RCC 7860 (cell line): ENCODE measurements around the gene SFSWAP.
A peak's percentile ranks its signal among the peaks of the same experiment; 100 is the strongest.
"Not testable (repeated sequence)": the region's sequence is repeated elsewhere in the genome, so short reads cannot be mapped to it uniquely, and the experiment has no call there.

Experiments
- DNase-seq: peaks from one replicate; pipeline ENCODE4 v3.0.0-alpha.2; 2015; ENCODE audit warnings: low spot score
- FAIRE-seq: peaks from 2 replicates; lab custom pipeline; 2012; peaks lifted over from hg19 to GRCh38; lab: Jason Lieb, UNC

SFSWAP gene

DNA sequence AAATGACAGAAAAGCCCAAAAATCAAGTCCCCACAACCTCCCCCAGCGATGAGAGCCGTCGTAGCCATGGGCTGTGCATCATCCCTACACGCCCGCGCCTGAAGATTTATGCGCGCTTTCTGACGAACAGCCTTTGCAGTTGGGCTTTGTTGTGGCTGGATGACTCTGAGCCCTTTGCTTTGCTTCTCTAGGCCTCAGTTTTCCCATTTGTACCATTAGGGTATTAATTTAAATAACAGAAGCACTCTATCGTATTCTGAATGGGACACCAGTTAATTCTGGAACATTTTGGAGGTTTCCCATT is 24.2 kb downstream of the SFSWAP start:
- no peak for FAIRE-seq
- DNase-seq, result no peak

DNA sequence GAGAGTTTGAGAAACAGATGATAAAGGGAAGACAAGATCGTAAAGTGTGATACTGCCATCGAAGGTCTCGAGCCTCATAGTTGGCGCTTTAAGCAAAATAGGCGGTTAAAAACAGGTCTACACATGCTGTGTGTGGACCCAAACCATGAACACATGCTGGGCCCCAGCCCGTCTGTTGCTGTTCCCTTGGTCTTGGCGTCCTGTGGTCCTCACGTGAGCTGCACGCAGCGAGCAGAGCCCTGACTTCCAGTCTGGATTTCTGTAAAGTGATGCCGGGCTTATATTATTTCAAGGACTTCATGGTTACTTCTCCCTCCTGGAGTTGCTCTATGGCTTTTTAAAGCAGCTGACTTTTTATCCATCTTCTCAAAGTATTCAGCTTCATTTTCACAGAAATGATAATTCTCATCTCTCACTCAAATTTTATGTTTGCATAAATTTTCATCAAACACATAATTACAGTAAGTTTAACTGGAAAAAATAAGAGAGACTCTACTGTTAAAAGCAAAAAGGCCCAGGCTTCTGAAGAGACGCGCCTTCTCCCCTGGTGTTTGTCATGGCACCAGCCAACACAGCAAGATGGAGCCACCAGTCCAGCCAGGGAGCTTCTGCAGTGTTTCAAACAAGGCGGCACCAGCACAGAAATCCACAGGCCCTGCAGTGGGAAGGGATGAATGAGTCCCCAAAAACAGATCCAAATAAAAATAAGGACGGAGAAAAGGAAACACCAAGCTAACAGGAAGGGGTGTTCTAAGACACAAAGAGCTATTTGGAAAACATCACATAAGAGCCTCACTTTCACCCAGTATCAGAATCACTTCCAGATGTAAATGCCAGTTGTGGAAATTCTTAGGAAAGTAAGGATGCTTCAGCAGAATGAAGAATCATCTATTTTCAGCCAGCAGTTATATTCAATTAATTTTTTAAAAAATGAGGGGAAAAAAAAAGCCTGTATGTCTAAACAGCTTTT is 24.9 kb downstream of the SFSWAP start:
- DNase-seq (no peak), FAIRE-seq (no peak)

DNA sequence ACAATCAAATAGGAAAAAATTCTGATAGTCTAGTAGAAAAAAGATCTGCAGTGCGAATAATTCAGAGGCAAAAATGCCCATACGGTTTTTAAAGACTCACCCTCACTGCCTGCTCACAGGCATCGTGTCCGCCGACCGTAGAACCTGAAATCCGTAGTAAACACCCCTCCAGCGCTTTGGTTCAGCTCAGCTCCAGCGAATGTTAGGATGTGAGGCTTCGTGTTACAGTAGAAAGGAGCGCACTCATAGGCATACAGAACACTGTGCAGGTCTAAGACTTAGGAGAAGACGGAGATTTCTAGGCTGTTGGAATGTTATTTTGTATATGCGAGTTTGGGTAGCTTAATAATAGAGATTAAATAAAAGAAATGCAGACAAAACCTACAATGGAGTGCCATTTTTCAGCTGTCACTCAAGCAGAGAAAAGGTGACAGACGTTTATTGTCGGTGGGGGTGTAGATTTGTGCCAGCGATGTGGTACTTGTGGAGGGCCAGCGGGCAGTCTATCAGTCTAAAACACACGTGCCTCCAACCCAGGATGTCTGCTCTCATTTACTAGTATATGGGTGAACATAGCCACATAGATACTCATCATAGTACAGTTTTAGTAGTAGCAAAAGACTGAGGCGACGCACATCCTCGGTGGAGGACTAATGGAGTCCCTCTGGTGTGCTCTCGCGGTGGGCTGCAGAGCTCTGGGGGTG is 25.7 kb downstream of the SFSWAP start:
- FAIRE-seq (no peak), DNase-seq (no peak)

DNA sequence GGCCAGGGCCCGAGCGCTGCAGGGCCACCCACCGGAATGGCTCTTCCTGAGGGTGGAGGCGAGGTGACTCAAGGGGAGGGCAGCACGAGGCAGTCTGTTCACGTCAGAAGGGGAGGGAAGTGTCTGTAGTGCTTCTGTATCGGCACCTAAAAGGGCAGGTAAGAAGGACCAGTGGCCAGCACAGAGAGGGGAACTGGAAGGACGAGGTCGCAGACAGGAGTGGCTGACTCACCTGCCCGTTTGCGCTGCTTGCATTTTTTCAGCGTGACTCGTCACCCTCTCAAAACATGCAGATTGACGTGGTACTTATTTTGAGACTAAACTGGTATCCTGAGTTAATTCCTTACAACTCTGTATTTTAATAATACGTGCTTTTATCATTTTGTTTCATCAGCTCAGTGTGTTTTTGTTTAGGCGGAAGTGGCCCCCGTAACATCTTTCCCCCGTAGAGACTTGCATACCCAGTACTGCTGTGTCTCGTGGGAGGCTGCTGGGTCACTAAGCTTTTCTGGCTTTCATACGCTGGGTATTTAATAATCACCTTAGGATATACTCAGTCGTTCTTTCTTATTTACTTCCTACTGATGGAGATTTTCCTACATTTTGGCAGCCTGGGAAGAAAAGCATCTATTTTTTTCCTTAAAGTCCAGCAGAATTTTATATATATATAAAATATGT is 26.4 kb downstream of the SFSWAP start:
- peak; percentile 70 for FAIRE-seq
- peak; percentile 69 for DNase-seq

DNA sequence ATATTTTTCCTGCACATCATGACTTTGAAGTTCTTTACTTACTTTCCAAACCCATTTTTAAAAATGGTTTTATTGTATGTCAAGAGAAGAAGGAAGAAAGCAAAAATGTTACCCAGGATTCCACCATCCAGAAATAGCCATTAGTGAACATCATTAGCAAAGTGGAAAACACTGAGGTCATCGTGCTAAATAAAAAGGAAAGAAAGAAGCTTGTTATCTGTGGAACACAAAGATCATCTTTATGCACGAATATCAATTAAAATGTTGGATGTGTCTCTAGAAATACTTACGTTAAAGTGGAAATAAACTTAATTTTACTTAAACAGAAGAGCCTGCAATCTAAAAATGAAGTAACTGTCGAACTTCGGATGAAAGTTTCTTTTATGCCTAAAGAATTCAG is 27.3 kb downstream of the SFSWAP start:
- no peak for DNase-seq
- FAIRE-seq, result no peak

DNA sequence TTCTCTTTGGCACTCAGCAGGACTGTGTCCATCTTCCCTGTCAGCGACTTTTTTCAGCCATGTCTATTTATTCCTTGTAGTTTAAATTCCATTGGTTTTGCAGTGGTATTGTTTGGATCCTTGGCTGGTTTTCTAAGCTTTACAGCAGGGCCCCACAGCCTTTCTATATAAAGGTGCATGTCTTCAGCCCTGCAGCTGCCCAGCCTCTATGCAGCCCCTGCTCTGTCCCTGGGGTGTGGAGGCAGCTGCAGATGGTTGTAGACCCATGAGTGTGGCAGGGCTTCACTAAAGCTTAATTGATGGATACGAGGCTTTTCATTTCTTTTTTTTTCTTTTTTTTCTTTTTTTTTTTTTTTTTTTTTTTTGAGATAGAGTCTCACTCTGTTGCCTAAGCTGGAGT is 29.7 kb downstream of the SFSWAP start:
- FAIRE-seq (no peak), DNase-seq (no peak)

DNA sequence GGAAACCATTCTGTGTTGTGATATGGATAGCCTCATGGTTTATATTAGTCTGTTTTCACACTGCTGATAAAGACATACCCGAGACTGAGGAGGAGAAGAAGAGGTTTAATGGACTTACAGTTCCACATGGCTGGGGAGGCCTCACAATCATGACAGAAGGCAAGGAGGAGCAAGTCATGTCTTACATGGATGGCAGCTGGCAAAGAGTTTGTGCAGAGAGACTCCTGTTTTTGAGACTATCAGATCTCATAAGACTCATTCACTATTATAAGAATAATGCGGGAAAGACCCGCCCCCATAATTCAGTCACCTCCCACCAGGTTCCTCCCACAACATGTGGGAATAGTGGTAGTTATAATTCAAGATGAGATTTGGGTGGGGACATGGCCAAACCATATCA is 31.9 kb downstream of the SFSWAP start:
- FAIRE-seq, result not testable (repeated sequence)

DNA sequence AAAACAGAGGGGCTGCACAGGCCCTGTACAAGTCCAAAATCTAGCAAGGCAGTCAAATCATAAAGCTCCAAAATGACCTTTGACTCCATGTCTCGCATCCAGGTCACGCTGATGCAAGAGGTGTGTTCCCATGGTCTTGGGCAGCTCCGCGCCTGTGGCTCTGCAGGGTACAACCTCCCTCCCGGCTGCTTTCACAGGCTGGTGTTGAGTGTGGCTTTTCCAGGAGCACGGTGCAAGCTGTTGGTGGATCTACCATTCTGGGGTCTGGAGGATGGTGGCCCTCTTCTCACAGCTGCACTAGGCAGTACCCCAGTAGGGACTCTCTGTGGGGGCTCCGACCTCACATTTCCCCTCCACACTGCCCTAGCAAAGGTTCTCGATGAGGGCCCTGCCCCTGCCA is 32.5 kb downstream of the SFSWAP start:
- FAIRE-seq, DNase-seq: not testable (repeated sequence)

More for the DNA sequence above, 31.9 kb downstream of the SFSWAP start:
- DNase-seq, result not testable (repeated sequence)

DNA sequence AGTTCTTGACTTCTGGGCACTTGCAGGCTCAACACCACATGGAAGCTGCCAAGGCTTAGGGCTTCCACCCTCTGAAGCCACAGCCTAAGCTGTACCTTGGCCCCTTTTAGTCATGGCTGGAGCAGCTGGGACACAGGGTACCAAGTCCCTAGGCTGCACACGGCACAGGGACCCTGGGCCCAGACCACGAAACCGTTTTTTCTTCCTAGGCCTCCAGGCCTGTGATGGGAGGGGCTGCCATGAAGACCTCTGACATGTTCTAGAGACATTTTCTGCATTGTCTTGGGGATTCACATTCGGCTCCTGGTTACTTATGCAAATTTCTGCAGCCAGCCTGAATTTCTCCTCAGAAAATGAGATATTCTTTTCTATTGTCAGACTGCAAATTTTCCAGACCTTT is 33.0 kb downstream of the SFSWAP start:
- not testable (repeated sequence) for DNase-seq, FAIRE-seq

DNA sequence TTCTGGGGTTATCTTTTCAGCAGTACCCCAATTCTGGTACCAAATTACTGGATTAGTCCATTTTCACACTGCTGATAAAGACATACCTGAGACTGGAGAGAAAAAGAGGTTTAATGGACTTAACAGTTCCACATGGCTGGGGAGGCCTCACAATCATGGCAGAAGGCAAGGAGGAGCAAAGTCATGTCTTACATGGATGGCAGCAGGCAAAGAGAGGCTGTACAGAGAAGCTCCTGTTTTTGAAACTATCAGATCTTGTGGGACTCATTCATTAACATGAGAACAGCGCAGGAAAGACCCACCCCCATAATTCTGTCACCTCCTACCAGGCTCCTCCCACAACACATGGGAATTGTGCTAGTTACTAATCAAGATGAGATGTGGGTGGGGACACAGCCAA is 33.8 kb downstream of the SFSWAP start:
- not testable (repeated sequence) for FAIRE-seq, DNase-seq

DNA sequence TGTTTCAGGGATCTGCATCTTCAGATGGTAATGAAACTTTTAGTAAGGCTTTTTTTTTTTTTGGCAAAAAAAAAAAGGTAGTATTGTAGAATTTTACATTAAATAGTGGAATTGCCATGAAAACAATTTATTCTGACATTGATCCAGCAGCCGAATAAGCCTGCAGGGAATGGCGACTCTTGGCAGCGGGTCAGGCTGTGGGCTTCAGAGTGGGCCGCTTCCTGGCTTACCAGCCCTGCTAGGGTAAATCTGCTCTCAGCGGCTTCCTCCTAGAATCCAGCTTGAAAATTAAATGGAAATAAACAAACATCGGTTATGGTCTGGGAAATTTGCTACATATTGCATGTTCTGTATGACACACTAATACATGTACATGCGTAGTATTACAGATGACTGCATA is 34.8 kb downstream of the SFSWAP start:
- FAIRE-seq (no peak), DNase-seq (no peak)

DNA sequence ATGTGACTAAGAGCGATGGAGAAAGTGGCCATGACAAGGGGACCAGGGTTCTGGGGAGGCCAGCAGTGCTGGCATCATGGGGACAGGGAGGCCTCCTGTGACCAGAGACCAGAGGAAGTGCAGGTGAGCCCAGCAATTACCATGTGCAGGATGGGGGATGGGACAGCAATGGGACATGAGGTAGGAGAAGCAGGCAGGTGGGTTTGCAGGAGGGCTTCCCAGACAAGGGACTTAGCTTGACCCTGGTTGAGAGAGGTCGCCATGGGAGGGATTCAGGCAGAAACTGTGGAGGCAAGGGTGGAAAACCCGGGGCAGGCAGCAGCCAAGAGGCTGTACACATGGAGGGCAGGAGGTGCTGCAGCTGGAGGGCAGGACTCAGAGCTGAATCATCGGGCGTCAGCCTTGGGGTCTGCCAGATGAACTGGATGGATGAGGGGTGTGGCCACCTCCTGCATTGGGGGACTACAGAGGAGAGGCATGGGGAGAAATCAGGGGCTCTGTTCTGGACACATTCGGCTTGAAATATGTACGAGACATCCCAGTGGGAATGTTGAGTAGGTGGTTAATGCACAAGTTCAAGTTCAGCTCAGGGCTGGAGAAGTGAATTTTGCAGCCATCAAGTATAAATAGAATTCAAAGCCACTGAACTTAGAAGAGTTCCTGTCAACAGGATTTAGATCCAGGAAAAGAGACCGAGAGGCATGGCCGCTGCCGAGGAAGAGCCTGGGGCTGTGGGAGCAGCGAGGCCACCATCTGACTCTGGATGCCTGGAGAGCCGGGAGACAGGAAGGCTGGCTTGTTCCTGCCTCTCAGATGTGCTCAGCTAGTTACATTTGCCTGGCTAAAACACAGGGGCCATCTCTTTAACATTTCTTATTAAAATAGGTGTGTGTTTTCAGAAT is 36.6 kb downstream of the SFSWAP start:
- FAIRE-seq (no peak), DNase-seq (no peak)

DNA sequence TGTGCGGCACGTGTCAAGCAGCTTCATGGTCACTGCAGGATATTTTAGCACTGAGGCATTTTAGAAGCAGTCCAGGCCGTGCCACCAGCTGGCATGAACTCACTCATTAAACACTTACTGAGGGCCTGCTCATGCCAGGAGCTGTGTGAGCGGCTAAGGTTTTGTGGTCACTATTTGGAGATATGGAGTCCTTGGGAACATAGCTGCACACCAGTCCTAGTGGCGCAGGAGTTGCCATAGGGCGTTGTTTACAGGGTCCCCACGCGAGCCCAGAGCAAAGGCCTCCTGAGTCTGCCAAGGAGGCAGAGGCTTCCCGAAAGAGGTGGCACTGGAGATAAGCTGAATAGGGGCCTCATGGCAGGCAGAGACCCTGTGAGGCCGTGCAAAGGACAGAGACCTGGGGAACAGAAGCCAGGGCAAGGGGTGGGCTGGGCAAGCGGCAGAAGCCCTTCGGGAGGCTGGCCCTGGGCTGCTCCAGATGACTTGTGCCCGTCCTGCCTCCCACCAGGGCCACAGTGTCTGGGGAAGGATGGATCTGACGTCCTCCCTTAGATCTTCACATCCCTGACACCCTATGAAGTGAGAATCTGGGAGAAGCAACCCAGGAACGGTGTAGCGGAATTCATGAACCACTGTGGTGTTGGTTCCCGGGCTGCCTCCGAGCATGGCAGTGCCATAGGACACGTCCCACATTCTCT is 38.9 kb downstream of the SFSWAP start:
- no peak for FAIRE-seq
- no peak for DNase-seq

DNA sequence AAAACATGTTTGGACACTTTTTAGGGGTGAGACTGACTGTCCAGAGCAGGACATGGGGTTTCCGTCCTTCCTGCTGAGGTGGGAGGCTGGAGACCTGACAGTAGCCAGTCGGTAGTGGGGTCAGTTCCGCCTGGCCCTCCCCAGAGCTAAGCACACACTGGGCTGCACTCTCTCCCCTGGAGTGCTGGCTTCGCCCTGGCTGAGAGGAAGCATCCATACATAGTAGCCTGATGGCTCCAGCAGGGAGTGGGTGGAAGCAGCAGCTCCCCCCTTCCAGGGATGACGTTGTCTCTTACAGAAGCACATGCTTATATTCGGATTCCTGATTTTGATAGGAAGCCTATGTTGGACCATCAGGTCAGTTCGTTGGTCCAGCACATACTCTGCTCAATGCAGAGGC is 40.4 kb downstream of the SFSWAP start:
- DNase-seq, result no peak
- FAIRE-seq, result no peak

DNA sequence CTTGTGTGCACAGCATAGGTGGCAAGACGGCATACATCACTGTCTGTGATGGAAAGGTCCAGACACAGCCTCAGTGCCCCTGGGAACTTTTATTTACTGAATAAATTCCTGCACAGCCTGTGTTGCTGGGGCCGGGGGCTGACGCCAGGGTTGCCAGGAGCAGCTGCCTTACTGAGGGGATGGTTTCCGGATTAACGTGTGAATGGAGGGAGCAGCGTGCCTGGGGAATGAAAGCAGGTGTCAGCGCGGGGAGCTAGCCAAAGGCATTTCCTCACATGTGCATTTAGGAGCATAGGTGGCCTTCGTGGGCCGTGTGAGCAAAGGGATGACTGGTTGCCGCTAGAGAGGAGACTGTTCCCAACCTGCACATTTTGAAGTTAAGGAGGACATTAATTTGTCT is 41.6 kb downstream of the SFSWAP start:
- DNase-seq (no peak), FAIRE-seq (no peak)

DNA sequence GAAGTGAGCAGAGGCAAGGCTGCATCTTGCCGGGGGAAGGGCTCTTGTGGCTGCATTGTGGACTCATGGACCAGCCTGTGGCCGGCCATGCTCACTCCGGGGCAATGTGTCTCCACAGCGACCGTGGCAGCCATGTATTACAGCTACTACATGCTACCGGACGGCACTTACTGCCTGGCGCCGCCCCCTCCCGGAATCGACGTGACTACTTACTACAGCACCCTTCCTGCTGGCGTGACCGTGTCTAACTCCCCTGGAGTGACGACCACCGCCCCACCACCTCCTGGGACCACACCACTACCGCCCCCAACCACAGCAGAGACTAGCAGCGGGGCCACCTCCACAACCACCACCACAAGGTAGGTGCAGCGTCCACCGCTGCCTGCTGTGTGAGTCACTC is 42.1 kb downstream of the SFSWAP start:
- FAIRE-seq, result no peak
- no peak for DNase-seq

DNA sequence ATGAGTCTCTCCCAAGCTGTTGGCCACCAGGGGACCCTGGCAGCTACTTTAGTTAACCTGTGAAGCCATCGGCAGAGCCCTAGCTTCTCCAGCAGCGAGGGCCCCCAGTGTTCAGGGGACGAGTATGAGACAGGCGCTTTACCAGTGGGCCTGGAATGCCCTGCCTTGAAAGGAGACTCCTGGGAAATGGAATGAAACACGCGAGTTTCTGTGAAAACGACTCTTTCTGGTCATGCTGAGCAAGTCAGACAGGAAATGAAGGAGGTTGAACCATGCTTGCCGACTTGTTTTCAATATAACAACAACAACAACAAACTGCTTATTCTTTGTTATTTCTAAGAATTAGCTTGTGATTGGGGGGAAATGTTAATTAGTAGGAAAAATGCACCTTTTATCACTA is 42.9 kb downstream of the SFSWAP start:
- DNase-seq (no peak), FAIRE-seq (no peak)

DNA sequence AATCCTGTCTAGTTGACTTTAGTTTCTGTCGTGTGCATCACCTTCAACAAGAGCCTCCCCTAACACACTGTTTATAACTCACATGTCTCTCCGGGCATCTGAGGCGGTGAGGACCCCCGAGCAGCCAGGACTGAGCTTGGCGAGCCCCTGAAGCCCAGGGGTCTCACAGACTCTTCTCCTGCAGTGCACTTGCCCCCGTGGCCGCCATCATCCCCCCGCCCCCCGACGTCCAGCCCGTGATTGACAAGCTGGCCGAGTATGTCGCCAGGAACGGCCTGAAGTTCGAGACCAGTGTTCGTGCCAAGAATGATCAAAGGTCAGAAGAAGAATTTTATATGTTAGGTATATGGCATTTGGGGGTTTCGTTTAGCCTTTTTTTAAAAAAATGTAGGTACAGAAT is 43.3 kb downstream of the SFSWAP start:
- FAIRE-seq (no peak), DNase-seq (no peak)

DNA sequence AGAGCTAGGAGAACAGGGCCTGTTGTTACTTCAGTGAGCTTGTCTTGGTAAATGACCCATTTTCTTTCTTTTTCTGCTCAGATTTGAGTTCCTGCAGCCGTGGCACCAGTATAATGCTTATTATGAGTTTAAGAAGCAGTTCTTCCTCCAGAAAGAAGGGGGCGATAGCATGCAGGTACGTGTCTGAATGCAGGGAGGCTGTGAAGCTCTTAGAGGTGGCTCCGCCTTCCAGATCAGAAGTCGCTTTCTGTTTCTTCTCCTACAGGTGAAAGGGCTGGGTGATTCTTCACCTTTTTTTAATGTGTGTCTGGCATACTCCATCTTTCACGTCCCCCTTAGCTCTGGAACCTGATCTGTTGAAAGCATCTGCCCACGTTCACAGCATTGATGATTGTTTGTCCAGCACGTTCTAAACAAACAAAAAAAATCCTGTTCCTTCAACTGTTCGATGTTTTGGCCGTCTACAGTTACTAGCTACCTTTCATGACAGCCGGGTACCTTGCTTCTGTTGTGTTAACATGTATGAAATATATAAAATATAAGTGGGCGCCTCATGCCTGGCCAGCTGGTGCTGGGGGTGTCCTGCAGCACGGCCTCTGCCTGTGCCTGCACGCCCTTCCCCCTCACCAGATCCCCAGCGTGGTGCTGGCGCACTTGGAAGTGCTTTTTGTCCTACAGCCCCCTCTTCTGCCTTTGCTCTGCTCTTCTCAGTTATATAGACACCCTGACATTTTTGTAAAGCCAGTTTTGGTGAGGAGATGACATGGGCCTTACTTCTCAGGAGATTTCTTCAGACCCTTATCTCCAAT is 44.6 kb downstream of the SFSWAP start:
- FAIRE-seq (no peak), DNase-seq (peak; percentile 10)
